ENCODE measurements around the gene BBX.

DNA sequence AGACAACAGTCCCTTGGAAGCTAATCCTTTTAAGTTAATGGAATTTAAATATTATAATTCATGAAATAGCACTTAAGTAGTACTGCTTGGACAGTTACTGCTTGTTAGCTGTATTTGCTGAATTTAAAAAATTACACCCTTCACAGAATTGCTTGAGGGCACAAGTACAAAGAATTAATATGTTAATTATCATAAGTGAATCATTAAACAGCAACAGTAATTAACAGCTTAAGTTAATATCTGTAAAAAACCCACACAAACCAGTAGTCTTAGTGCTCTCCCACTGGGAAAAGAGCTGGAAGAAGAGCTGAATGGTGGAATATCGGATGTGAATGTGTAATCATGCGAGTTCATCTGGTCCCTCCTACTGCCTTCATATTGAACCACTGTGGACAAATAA lies 336.1 kb downstream of the BBX start:
- TF ChIP-seq CTCF (IDR thresholded peaks at IDR 0.05) (no peak), POLR2A (IDR thresholded peaks at IDR 0.05) (no peak)

Measured in thyroid gland (tissue), 4 donors.